ENCODE data around the gene NUDT8.

Gene NUDT8

GRCh38 chr11:67659651-67660165 lies 30.0 kb upstream of the NUDT8 start:
- FAIRE-seq: peak; percentile 57

- no peak for FAIRE-seq
These were observed 27.6 kb upstream of the NUDT8 start for GRCh38 chr11:67657300-67657699.

- no peak for FAIRE-seq
These were observed 26.7 kb upstream of the NUDT8 start for GRCh38 chr11:67656278-67656922.

- no peak for FAIRE-seq
These were observed 24.5 kb upstream of the NUDT8 start for GRCh38 chr11:67654225-67654624.

GRCh38 chr11:67652965-67653845 lies 23.5 kb upstream of the NUDT8 start:
- no peak for FAIRE-seq

GRCh38 chr11:67651976-67652781 lies 22.4 kb upstream of the NUDT8 start:
- no peak for FAIRE-seq

GRCh38 chr11:67649634-67650510 lies 20.1 kb upstream of the NUDT8 start:
- no peak for FAIRE-seq

- FAIRE-seq: no peak
These were observed 19.3 kb upstream of the NUDT8 start for GRCh38 chr11:67648796-67649613.

GRCh38 chr11:67648140-67648795 lies 18.5 kb upstream of the NUDT8 start:
- FAIRE-seq: no peak

- FAIRE-seq: no peak
These were observed 17.7 kb upstream of the NUDT8 start for GRCh38 chr11:67647471-67647870.

GRCh38 chr11:67646535-67647336 lies 17.0 kb upstream of the NUDT8 start:
- no peak for FAIRE-seq

- FAIRE-seq: no peak
These were observed 16.1 kb upstream of the NUDT8 start for GRCh38 chr11:67645521-67646461.

GRCh38 chr11:67644472-67645418 lies 15.0 kb upstream of the NUDT8 start:
- no peak for FAIRE-seq

- no peak for FAIRE-seq
These were observed 14.3 kb upstream of the NUDT8 start for GRCh38 chr11:67644042-67644441.

- no peak for FAIRE-seq
These were observed 12.7 kb upstream of the NUDT8 start for GRCh38 chr11:67642173-67643120.

All from A204.1 (cell line).